CD4-positive, alpha-beta T cell treated with Interleukin-15 for 1 hour (primary cell): ENCODE measurements around the gene MAGI3.
"Not testable (repeated sequence)": the region's sequence is repeated elsewhere in the genome, so short reads cannot be mapped to it uniquely, and the experiment has no call there.

Experiments used
- DNase-seq: peaks from one replicate; pipeline ENCODE4 v3.0.0-alpha.2; 2020

Gene MAGI3

DNA sequence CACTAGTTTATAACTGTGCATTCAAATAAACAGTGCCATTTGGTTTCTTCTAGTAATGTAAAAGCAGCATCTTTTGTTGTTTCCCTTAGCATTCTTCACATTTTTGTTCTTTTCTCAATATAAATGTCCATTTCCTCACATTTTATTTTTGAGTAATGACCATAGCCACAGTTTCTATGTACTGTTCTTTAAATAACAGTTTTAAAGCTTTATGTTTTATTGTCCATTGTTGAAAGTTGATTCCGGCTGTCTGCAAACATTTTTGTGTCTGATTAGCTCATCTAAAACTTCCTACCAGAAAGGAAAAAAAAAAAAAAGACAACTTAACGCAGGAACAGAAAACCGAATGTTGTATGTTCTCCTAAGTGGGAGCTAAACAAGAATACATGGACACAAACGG lies 139.7 kb downstream of the MAGI3 start:
- no peak for DNase-seq

GRCh38 chr1:113531321-113531720 lies 141.0 kb downstream of the MAGI3 start:
- DNase-seq = no peak

DNA sequence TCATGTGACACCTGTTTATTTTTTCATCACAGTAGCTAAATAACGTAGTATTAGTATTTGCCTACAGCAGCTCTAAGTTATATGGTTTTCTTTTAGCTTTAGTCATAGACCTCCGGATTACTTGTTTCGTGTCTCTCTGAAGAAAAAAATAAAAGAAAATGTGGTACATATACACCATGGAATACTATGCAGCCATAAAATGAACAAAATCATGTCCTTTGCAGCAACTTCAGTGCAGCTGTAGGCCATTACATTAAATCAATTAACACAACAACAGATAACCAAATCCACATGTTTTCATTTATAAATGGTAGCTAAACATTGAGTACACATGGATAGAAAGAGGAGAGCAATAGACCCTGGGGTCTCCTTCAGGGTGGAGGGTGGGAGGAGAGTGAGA lies 142.7 kb downstream of the MAGI3 start:
- no peak for DNase-seq

GRCh38 chr1:113534130-113534817 lies 144.0 kb downstream of the MAGI3 start:
- no peak for DNase-seq

GRCh38 chr1:113534875-113535274 lies 144.6 kb downstream of the MAGI3 start:
- DNase-seq = no peak

GRCh38 chr1:113536182-113536780 lies 146.0 kb downstream of the MAGI3 start:
- no peak for DNase-seq

- no peak for DNase-seq
These were observed 147.9 kb downstream of the MAGI3 start for GRCh38 chr1:113538225-113538624.

DNA sequence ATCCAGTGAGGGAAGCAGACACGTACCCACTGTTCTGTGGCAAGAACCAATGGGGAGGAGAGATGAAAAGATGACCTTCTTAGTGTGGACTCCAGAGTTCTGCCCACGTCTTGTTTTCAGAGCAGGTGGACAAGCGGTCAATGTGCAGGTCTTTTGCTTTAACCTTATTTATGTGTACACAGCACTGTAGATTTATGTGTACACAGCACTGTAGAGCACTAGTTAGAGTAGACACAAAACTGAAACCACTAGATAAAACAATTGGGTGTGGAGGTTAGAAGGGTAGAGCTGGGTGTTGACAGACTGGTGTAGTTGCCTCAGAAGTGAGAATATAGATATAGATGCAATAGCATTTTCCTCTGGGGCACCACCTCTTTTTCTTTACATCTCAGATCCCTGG lies 150.0 kb downstream of the MAGI3 start:
- no peak for DNase-seq

GRCh38 chr1:113541106-113541505 lies 150.8 kb downstream of the MAGI3 start:
- DNase-seq = no peak

- no peak for DNase-seq
These were observed 151.9 kb downstream of the MAGI3 start for GRCh38 chr1:113542221-113542701.

GRCh38 chr1:113543110-113543509 lies 152.8 kb downstream of the MAGI3 start:
- no peak for DNase-seq

DNA sequence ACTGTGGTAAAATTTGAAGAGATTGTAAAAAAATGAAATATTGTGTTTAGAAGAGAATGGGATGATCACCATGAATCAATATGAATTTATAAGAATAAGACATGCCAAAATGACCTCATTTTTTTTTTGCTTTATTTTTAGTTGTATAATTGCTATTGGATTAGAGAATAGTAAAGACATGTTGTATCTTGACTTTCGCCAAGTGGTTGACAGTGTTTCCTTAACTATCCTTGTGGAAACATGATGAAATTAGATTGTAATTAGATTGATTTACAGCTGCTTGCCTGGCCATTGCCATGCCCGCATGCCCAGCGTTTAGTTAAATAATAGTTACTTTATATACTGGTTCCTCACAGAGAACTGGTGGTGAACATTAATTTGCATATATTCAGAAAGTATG lies 154.9 kb downstream of the MAGI3 start:
- DNase-seq = no peak

DNA sequence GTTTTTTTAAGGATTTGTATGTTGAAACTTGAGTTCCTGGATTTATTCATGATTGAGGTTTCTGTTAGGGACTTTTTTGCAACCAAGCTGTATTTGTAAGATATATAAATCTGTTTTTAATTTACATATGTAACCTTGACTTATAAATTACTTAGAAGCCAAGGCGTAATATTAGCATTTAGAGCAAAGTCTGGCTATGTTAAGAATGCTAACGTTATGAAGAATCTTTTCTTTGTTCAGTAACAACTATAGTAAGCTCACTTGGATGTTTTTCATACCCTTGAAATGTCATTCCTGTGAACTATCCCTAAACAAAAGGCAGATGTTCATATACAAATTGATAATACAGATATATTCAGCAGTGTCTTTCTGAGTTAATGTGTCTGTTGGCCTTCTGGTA lies 155.3 kb downstream of the MAGI3 start:
- DNase-seq = no peak

DNA sequence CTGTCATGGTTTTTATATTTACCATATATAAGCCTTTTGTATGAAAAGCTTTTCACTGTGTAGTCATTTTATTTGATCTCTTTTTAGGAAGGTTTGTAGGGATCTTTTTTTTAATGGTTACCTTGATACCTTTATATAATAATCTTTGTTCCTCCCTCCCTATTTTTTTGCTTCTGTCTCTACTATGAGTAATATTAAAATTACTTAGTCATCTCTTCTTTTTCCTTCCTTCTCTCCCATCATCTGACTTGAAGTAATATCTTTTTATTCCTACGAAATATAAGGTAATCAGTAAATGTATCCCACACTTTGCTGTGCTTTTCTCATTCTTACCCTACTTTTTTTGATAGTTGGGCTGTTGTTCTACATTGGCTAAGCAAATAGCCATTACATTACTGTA lies 161.4 kb downstream of the MAGI3 start:
- no peak for DNase-seq

- no peak for DNase-seq
These were observed 161.9 kb downstream of the MAGI3 start for GRCh38 chr1:113552244-113552643.

GRCh38 chr1:113557187-113557586 lies 166.9 kb downstream of the MAGI3 start:
- DNase-seq = no peak

- DNase-seq = no peak
These were observed 175.3 kb downstream of the MAGI3 start for GRCh38 chr1:113565621-113566020.

- DNase-seq = no peak
These were observed 177.1 kb downstream of the MAGI3 start for GRCh38 chr1:113567427-113567826.

DNA sequence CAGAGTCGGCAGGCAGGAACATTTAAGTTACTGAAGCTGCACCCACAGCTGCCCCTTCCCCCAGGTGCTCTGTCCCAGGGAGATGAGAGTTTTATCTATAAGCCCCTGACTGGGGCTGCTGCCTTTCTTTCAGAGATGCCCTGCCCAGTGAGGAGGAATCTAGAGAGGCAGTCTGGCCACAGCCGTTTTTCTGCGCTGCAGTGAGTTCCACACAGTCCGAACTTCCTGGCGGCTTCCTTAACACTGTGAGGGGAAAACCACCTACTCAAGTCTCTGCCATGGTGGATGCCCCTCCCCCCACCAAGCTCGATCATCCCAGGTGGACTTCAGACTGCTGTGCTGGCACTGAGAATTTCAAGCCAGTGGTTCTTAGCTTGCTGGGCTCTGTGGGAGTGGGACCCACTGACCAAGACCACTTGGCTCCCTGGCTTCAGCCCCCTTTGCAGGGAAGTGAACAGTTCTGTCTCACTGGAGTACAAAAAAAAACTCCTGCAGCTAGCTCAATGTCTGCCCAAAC lies 185.5 kb downstream of the MAGI3 start:
- not testable (repeated sequence) for DNase-seq

DNA sequence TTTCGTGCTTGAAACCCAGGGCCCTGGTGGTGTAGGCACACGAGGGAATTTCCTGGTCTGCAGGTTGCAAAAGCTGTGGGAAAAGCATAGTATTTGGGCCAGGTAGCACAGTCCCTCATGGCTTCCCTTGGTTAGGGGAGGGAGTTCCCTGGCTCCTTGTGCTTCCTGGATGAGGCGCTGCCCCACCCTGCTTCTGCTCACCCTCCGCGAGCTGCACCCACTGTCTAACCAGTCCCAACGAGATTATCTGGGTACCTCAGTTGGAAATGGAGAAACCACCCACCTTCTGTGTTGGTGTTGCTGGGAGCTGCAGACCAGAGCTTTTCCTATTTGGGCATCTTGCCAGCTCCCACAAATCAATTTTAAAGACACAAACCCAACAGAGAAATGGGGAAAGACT lies 186.0 kb downstream of the MAGI3 start:
- no peak for DNase-seq

DNA sequence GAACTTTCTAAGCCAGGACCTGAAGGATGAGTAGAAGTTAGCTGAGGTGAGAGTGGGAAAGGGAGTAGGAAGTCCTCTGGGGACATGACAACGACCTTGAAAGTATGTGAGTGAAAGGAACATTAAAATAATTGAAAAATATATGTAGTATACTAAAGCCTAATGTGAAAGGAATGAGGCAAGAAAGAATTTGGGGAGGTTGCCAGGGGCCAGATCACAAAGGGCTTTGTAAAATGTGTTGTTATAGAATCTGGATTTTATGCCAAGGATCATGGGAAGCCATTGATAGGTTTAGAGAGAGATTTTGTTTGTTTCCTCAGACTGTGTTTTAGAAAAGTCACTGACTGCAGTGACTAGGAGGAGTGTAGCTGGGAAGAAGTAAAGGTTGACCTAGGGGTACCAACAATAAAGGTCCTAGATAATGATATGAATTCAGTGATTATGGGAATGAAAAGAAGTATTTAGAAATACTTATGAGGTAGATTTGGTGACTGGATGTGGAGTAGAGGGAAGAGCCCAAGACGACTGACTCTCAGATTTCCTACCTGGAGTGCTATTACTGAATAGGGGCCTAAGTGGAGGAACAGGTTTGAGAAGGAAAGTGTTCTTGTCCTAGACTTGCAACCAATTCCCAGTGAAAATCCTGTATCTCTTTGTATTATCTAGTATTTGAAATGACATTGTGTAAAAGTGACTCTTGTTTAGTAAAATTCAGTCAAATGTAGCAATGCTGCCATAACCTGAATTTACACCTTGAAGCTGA lies 189.1 kb downstream of the MAGI3 start:
- no peak for DNase-seq

DNA sequence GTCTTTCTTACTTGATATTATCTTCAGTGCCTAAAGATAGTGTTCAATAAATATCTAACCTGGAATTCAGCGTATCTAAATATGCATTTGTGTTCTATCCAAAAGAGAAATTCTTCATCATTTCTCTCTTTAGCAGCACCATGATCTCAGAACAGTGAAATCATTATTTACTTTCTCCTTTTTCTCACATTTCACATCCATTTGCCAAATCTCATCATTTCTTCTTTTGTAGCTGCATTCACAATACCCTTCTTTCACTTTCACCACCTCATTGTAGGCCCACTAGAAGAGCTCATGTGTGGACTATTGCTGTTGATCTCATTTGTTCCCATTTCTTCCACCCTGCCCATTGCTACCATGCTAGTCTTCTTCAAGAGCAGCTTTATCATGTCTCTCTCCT lies 191.0 kb downstream of the MAGI3 start:
- DNase-seq = no peak

GRCh38 chr1:113582084-113582483 lies 191.8 kb downstream of the MAGI3 start:
- DNase-seq = no peak

GRCh38 chr1:113587475-113587874 lies 197.2 kb downstream of the MAGI3 start:
- DNase-seq = no peak
